HG03095 (cell line): ENCODE data around the gene WEE2.
"Not testable (repeated sequence)": the region's sequence is repeated elsewhere in the genome, so short reads cannot be mapped to it uniquely, and the experiment has no call there.

Source experiments
- ATAC-seq: cut with Tn5 transposase; IDR thresholded peaks from one replicate; pipeline ENCODE4 v1.9.1; 2021; ENCODE audit warnings: moderate library complexity; ENCODE audit not compliant: unreplicated experiment

WEE2 gene

DNA sequence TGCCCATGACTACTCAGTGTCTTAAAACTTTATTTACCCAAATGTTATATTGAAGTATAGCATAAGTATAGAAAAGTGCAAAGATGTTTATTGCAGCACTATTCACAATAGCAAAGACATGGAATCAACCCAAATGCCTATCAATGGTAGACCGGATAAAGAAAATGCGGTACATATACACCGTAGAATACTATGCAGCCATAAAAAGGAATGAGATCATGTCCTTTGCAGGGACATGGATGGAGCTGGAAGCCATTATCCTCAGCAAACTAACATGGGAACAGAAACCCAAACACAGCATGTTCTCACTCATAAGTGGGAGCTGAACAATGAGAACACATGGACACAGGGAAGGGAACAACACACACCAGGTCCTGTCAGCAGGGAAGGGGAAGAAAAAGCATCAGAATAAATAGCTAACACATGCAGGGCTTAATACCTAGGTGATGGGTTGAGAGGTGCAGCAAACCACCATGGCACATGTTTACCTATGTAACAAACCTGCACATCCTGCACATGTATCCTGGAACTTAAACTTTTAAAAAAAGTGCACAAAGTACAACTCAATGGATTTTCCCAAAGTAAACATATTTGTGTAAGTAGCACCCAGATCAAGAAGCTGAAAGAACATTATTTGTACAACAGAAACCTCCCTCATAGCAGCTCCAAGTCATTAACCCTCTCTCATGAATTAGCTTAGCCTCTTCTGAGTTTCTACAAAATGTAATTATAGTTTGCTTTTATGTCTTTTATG, 18.9 kb upstream of the WEE2 start:
- not testable (repeated sequence) for ATAC-seq

DNA sequence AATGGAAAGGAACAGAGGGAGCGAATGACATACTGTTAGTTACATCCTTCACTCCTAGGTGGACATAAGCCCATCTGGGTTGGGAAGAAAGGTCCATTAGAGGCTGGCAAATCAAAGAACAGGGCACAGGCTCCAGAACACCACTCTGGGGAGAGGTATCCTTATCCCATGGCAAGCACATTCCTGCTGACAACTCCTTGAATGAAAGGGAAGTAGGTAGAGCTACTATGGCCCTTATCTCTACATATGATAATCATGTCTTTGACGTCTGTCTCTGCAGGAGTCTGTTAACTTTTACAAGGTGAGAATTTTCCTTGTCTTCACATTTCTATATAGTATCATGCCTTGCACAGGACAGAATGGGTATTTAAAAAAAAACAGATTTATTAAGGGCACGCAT, 16.6 kb upstream of the WEE2 start:
- no peak for ATAC-seq

DNA sequence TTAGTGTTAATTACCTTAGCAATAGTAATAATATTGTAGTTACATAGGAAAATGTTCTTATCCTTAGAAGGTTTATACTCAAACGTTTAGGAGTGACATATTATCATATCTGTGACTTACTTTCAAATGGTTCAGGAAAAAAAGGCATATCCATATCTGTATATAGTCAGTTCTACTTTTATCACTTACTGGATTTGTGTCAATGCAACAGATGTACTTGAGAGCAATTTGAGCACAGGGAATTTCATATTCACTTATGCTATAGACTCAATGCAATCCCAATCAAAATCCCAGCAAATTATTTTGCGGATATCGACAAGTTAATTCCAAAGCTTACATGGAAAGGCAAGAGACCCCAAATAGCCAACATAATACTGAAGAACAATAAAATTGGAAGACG, 16.2 kb upstream of the WEE2 start:
- ATAC-seq, result no peak

DNA sequence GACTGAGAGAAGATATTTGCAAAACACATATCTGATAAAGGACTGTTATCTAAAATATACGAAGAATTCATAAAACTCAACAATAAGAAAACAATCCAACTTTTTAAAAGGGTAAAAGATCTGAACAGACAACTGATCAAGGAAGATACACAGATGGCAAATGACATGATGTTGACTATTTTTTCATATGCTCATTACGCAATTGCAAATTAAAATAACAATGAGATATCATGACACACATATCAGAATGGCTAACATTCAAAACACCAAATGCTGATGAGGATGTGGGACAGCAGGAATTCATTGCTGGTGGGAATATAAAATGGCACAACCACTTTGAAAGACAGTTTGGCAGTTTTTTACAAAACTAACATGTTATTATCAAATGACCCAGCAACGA, 15.1 kb upstream of the WEE2 start:
- ATAC-seq, result no peak

DNA sequence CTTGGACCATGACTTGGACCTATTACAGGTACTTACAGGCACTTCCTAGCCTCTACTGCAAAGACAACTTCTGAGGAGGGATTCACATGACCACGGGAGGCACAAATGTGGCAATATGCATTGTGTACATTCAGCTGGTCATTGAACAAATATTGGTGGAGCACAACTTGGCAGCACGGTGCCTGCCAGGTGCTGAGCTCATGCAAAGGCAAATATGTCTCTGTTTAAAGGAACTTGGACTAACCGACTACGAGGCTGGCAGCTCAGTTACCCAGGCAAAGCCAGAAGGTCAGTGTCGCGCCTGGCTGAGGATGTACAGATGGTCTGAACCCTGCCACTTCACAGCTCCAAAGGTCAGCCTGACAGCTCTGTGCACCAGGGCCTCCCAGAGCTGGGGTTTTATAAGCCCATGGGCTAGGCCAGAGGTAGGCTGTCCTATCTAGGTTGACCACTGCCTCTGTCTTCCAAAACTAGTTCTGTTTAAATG, 12.3 kb upstream of the WEE2 start:
- no peak for ATAC-seq

DNA sequence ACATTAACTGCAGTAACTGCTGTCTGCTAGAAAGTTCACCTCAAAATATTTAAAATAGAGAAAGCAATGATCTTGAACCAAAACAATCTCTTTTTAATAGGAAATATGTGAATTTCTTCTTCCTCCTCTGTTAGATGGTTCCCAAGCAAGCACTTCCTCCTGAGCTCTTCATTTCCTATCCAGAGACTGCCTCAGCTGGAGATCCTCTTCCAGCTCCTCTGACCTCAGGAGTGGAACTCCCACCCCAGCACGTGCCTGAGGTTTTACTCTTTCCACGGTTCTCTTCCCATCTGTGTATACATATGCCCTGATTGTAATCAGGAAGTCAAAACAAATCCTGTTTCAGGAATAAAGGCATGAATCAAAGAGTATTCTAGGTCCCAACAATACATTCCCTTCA, 11.8 kb upstream of the WEE2 start:
- ATAC-seq, result no peak

DNA sequence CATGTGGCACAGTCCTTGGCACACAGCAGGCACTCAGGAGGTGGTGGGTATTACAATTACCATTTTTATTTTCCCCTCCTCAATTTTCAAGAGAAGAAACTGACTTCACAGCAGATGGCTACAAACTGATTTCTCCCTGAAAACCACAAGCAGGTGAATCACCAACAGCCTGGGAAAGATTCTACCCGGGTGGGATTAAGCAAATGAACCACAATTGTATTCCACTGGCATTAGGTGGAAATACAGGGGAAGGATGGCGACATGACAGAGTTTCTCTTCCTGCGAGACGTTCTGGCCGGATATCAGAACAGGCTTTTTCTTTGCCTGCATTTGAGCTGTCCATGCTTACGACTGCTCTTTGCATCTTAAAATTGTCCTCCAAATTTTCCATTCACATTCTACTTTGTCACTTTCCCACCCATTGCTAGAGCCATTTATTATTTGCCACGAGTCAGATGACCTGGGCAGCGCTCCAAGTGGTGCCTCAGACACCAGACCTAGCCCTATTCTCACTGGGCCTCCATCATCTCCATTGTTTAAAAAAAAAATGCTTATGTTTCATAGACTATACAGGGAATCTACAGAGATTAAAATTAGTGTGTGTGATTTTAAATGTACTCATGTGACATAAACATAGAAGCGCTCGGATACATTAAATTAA, 10.8 kb upstream of the WEE2 start:
- no peak for ATAC-seq

DNA sequence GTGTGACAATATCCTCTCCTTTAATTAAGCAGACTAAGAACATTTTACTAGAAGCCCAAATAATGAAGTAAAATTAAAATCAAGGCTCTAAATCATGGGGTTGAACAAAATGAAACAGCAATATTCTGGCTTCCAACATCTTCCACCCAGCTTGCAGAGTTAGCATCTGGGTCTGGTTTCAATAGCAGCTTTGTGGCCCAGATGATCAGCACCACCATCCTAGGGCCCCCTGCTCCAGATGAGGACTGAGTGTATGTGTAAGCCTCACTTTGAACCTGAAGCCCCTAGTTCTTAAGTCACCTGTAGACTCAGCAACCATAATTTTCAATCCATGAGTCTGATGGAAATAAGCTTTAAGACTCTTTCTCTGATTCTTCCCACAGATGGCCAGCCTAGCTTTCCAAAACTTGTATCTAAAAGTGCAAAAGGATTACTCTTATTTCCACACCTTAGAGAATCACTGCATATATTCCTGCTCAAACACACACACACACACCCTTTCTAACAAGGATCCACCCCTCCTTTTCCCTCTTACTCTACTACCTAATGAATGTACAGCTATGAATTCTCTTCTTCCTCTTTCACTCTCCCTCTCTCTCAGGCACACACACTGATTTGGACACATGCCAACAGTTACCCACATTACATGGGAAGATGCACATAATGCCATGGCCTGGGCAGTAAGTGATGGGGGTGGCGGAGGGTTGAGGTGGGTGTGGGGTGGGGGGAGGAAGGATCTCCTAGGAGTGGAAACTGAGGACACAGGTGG, 9.7 kb upstream of the WEE2 start:
- no peak for ATAC-seq

DNA sequence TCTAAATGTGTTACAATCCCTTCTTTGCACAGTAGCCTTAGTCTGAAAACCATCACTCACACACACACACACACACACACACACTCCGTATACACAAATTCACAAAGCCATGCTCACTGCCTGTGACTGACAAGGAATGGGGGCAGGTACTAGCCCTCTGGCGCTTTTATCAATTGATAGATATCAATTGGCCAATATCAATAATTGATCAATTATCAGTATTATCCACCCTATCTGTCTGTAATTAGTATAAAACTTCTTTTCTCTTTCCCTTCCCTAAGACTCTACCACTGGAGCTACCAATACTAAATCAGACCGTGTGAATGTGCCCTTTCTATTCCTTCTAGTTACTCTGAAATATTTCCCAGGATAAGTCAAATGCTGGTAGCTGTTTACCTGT, 8.3 kb upstream of the WEE2 start:
- ATAC-seq, result no peak

GRCh38 chr7:141700296-141700847, 7.8 kb upstream of the WEE2 start:
- ATAC-seq, result no peak

DNA sequence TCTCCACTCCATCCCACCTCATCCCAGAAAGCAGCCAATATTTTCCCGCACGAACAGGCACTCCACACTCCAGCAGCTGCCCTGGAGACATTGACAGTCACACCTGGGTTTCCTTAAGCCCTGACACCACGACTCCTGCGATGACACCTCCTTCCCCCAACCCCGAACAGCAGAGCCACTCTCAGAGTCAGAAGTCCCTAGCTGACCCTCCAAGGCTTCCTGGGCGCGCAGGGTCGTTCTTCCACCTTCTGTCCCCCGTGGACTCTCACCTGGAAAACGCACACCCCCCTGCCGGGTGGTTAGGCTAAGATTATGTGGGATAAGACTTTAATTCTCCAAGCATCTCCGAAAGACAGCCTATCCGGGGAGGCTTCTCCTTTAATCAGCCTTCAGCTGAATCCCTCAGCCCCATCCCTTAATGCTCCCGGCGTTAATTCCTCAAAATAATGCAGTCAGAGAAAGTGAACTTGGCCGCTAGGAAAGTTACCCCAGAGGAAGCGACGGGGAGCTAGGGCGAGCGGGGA, 7.2 kb upstream of the WEE2 start:
- no peak for ATAC-seq

DNA sequence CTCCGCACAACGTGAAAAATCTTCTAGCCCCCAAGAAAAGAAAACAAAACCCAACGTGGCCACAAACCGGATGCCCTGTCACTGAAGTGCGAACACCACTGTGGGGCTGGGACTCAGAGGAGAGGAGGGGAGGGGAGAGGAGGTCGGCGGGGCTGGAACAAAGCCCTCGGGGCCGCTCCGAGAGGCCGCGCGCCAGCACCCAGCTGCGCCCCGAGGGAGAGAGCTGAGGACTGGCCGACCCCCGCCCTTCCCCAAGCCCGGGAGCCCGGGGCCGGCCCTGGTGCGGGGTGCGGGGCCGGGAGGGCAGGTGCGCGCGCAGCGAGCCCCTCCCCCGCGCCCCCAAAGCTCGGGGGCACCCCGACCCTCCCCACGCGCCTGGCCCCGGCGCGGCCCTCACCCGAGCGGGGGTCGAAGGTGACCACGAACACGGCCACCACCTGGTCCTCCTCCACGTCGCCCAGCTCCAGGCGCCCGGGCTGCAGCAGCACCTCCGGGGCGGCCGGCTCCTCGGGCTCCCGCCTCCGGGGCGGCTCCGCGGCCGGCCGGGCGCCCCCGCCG, 6.6 kb upstream of the WEE2 start:
- ATAC-seq, result peak; percentile 84

- ATAC-seq, result peak; percentile 68
Observed at GRCh38 chr7:141702047-141702567, 6.0 kb upstream of the WEE2 start, which contains the start of gene DENND11. DENND11 (minus strand) TSS chr7:141702166; CDS start chr7:141702153, 13 bp downstream.

- no peak for ATAC-seq
Observed at GRCh38 chr7:141702892-141703291, 5.3 kb upstream of the WEE2 start.

DNA sequence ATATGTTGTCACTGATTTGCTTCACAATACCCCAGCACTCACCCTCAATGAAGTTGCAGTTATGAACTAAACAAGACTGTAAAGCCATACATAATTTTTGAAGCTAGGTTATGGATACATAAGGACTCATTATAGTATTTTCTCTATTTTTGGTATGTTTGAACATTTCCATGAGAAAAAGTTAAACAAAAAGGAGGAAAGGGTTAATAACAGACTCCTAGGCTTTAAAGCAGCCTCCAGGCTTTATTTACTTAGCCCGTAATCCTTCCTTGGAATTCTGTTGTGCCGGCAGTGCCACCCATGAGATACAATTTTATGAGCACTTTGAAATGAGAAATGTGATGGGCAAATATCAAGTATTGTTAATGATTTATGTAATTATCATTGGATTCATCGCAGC, 4.0 kb upstream of the WEE2 start:
- no peak for ATAC-seq

DNA sequence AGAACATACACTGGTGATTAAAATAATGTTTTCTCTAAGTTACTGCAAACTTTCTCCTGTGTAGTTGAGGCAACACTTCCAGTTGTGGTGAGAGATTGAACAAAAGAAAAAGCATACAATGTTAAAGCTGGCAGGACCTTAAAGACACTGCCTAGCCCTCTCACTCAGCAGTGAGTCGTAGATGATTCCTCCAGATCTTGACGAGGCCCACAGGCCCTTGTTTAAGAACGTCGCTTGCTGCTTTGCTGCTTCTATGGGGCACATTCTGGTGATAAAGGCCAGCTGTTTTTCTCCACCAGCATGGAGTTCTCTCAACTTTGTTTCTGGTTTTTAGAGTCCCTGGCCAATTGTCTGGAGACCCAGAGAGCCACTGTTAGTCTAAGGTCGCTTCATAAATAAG, 3.4 kb upstream of the WEE2 start:
- no peak for ATAC-seq

GRCh38 chr7:141706239-141707064, 1.7 kb upstream of the WEE2 start:
- no peak for ATAC-seq

- no peak for ATAC-seq
Observed at GRCh38 chr7:141709318-141709717, 1.2 kb downstream of the WEE2 start.

- ATAC-seq, result no peak
Observed at GRCh38 chr7:141709749-141710148, 1.6 kb downstream of the WEE2 start.

DNA sequence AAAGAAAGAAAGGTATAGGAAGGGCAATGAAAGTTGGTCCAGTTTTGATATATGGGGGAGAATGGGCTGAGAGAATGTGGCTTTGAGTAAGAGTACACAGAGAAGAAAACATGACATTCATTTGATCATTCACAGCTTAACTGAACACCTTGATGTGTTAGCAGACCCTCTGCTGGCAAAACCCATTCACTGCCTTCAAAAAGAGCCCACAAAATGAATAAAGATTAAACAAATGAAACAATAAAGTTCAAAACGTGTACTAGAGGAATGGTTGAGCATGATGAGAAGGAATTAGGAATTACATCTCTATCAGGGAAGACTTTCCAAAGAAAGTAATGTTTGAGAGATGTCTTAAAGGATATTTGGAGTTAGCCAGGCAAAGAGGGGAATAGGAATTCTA, 2.1 kb downstream of the WEE2 start:
- no peak for ATAC-seq
